Lower lobe of right lung (tissue), 2 donors: ENCODE results near the gene ZNF277. TPM values are rescaled to one million over a fixed set of nuclear protein-coding genes. Genes with fewer than 3 reads are reported as not detected.

Source experiments
- ATAC-seq, 2 donors: fragments of 200-7000 bp; cut with Tn5 transposase; one replicate each; pipeline ENCODE4 v1.9.1; 2020 to 2022; ENCODE audit warnings: mild to moderate bottlenecking in 2 of 2, moderate library complexity in 2 of 2
- DNase-seq: peaks from one replicate; pipeline ENCODE4 v3.0.0-alpha.2; 2020
- H3K27ac ChIP-seq: fragments of 200-600 bp; one replicate; pipeline ENCODE4 v1.8.0; 2022
- H3K27me3 ChIP-seq: fragments of 200-600 bp; one replicate; pipeline ENCODE4 v1.8.0; 2022; ENCODE audit warnings: low read depth
- H3K36me3 ChIP-seq: fragments of 200-600 bp; one replicate; pipeline ENCODE4 v1.8.0; 2022; ENCODE audit warnings: mild to moderate bottlenecking
- H3K4me1 ChIP-seq: fragments of 200-600 bp; one replicate; pipeline ENCODE4 v1.8.0; 2022
- H3K4me3 ChIP-seq: fragments of 200-600 bp; one replicate; pipeline ENCODE4 v1.8.0; 2022; ENCODE audit warnings: mild to moderate bottlenecking
- H3K9me3 ChIP-seq: fragments of 200-600 bp; one replicate; pipeline ENCODE4 v1.8.0; 2022
- intact Hi-C: fragments of 100-400 bp; cut with DNase I; formaldehyde crosslinking; loops from one replicate; pipeline ENCODE4 v1.11.0; 2022
- total RNA-seq: library from RNA; stranded (reverse); fragmentation: NEBNext Ultra II Directional; extraction: Animal tissue kit (Norgen Biotek cat#: 25700); gene quantifications from one replicate; pipeline ENCODE4 v1.2.1, GENCODE V29; 2021
- TF ChIP-seq, protein P1 (sequence below): fragments of 200-600 bp; IDR thresholded peaks from one replicate; pipeline ENCODE4 v1.8.0; 2022; ENCODE audit warnings: antibody characterized with exemption, mild to moderate bottlenecking
- donor health status: DM: no; HTN: yes; CAD: no; lungs with severe emphysema.

ZNF277 gene
- total RNA-seq, 1 donor from 2014 or later, result 33.3 TPM

DNA sequence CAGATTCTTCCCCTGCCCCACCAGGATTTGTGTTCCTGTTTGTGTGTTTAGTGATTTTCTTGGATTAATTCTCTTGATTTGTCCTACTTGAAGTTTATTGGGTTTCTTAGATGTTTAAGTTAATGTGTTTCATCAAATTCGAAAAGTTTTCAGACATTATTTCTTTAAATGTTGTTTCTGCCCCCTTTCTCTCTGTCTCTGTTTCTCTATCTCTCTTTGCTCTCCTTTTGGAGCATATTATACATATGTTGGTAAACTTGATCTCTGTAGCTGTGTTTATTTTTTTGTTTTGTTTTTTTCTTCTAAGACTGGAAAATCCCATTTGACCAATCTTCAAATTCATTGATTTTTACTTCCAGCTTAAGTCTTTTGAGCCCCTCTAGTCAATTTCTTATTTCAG is 115.6 kb downstream of the ZNF277 start:
- Histone ChIP-seq H3K4me3 (no peak overlapping the region), H3K27ac (no peak overlapping the region), H3K9me3 (peaks cover 6% of the 10 kb centered on the region), H3K36me3 (peaks cover 41% of the 10 kb centered on the region), H3K4me1 (no peaks in the 10 kb centered on the region), H3K27me3 (no peaks in the 10 kb centered on the region)
- ATAC-seq, result no peak
- DNase-seq, result no peak
- TF ChIP-seq, protein P1, sequence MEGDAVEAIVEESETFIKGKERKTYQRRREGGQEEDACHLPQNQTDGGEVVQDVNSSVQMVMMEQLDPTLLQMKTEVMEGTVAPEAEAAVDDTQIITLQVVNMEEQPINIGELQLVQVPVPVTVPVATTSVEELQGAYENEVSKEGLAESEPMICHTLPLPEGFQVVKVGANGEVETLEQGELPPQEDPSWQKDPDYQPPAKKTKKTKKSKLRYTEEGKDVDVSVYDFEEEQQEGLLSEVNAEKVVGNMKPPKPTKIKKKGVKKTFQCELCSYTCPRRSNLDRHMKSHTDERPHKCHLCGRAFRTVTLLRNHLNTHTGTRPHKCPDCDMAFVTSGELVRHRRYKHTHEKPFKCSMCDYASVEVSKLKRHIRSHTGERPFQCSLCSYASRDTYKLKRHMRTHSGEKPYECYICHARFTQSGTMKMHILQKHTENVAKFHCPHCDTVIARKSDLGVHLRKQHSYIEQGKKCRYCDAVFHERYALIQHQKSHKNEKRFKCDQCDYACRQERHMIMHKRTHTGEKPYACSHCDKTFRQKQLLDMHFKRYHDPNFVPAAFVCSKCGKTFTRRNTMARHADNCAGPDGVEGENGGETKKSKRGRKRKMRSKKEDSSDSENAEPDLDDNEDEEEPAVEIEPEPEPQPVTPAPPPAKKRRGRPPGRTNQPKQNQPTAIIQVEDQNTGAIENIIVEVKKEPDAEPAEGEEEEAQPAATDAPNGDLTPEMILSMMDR, result no peak
- intact Hi-C loops, result no loop called here

DNA sequence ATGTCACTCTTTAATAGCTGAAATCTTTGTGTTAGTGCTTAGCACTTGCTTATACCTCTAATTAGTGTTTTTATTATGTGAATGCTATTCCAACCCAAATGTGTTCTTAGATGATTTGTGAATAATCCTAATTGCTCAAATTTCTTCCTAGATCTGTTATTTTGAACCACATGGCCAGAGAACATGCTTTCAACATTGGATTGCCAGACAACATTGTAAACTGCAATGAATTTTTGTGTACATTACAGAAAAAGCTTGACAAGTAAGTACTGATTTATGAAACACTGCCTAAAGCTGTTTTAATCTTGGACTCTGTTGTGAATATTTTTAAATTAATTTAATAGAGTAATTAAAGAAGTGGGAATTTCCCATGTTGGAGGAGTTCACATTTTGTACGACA is 121.1 kb downstream of the ZNF277 start:
- intact Hi-C loops, result no loop called here
- TF ChIP-seq, protein P1, result no peak
- no peak for DNase-seq
- Histone ChIP-seq H3K27me3 (no peaks in the 10 kb centered on the region), H3K4me3 (no peak overlapping the region), H3K27ac (no peak overlapping the region), H3K4me1 (no peaks in the 10 kb centered on the region), H3K9me3 (no peaks in the 10 kb centered on the region), H3K36me3 (peaks cover 42% of the 10 kb centered on the region)
- ATAC-seq, result no peak

DNA sequence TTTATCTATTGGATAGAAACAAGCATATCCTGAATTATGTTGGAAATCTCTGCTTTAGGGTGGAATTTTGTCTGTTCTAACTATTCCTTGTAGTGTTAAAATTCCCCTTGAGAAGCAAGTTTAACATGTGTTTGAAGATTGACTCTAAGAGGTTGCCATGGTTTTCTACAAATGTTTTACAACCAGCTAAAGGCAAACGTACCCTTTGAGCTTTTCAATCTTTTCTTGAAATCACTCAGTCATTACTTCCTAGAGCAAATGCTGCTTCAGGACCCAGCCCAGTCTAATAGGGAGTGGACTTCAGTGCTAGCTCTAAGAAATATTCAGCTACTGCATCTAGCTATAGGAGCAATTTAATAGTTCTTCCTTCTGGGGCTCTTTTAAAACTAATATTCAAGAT is 125.0 kb downstream of the ZNF277 start:
- ATAC-seq, result no peak
- DNase-seq, result no peak
- no peaks in the 10 kb centered on the region for H3K27me3 ChIP-seq
- TF ChIP-seq, protein P1, result no peak
- H3K27ac ChIP-seq, result no peak overlapping the region
- H3K9me3 ChIP-seq, result no peaks in the 10 kb centered on the region
- H3K4me1 ChIP-seq, result no peaks in the 10 kb centered on the region
- peaks cover 30% of the 10 kb centered on the region for H3K36me3 ChIP-seq
- intact Hi-C loops, result no loop called here
- H3K4me3 ChIP-seq, result no peak overlapping the region

DNA sequence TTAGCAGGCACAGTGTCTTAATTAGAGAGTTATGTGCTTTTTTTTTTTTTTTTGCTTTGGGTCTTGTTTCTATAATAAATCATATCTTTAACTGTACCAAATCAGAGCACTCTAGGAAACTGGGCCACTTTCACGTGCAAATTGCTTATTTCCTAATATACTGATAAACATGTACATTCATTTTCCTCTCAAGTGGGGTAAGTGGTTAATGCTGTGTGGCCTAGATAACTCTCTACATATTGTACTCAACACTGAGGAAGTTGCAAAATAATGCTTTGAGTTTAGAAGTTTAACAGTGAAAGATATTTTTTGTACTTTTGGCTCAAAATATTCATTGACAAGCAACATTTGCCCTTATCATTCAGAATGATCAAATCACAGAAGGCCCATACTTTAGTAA is 127.9 kb downstream of the ZNF277 start:
- Histone ChIP-seq H3K4me1 (no peaks in the 10 kb centered on the region), H3K4me3 (no peak overlapping the region), H3K36me3 (peaks cover 30% of the 10 kb centered on the region), H3K27ac (no peak overlapping the region), H3K9me3 (no peaks in the 10 kb centered on the region), H3K27me3 (no peaks in the 10 kb centered on the region)
- intact Hi-C loops, result no loop called here
- DNase-seq (no peak), ATAC-seq (no peak)
- TF ChIP-seq, protein P1, result no peak

DNA sequence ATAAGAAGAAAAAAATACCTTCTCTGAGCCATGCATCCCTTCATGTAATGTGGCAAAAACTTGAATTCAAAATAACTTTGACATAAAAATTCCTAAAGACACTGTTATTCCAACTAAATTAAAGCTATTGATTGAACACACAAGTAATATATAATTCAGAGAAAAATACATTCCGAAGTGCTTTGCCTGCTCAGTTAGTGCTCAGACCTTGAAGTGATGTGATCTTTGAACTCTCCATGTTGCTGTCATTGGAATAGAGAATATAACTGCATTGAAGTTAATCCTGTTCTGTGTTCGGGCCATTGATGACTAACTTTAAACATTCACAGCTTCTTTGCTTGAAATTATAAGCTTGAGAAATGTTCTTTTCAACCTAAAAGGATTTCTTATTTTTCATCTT is 129.8 kb downstream of the ZNF277 start:
- TF ChIP-seq, protein P1, result no peak
- H3K36me3 ChIP-seq, result peaks cover 35% of the 10 kb centered on the region
- no peaks in the 10 kb centered on the region for H3K9me3 ChIP-seq
- intact Hi-C loops, result no loop called here
- no peak overlapping the region for H3K27ac ChIP-seq
- no peak for DNase-seq
- H3K27me3 ChIP-seq, result no peaks in the 10 kb centered on the region
- no peak for ATAC-seq
- H3K4me1 ChIP-seq, result no peaks in the 10 kb centered on the region
- H3K4me3 ChIP-seq, result no peak overlapping the region

DNA sequence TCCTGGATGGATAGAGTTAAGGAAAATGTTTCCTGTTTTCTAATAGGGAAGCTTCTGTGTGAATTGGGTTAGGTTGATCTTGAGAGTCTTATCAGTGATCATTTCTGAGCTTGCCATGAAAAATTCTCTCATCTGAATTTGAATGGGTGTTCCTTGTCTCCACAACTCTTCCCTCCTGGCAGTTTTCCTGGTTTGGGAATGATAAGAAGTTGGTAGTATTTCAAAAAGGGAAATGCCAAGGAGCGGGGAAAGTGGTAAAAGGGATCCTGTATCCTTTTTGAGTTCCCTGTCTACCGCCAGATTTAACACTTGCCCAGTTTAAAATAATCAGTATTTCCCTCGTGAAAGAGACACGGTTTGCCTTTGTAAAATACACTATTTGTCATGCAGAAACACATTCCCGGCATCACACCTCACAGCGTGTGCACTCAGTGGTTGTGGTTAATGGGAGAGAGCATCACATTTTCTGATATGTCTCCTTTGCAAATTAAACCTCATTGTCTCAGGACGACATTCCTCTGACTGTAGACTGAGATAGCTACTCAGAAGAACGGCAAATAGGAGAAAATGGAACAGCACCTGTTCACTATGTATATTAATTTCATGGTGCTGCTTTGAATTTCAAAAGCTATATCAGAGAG is 130.6 kb downstream of the ZNF277 start:
- no peak overlapping the region for H3K4me3 ChIP-seq
- H3K36me3 ChIP-seq, result peaks cover 43% of the 10 kb centered on the region
- ATAC-seq (no peak), DNase-seq (no peak)
- no peak overlapping the region for H3K27ac ChIP-seq
- H3K27me3 ChIP-seq, result no peaks in the 10 kb centered on the region
- TF ChIP-seq, protein P1, result no peak
- H3K9me3 ChIP-seq, result no peaks in the 10 kb centered on the region
- intact Hi-C loops, result no loop called here
- no peaks in the 10 kb centered on the region for H3K4me1 ChIP-seq
